K562 (cell line): ENCODE results near the gene GNG14. TPM values are rescaled to one million over a fixed set of nuclear protein-coding genes. Genes with fewer than 3 reads are reported as not detected.

Experiments used
- C11orf30 ChIP-seq: fragments of 450-650 bp; IDR thresholded peaks from 2 replicates; pipeline ENCODE4 v1.6.1; 2016; ENCODE audit warnings: low read depth, mild to moderate bottlenecking
- FOXP1 ChIP-seq: sonication (generic); formaldehyde crosslinking; IDR thresholded peaks from 2 replicates; pipeline ENCODE4 v1.8.0; 2022; ENCODE audit warnings: mild to moderate bottlenecking, missing genetic modification reagents
- SAFB2 ChIP-seq: fragments of 200-400 bp; formaldehyde crosslinking; IDR thresholded peaks from 2 replicates; pipeline ENCODE4 v1.6.1; 2018; ENCODE audit warnings: borderline replicate concordance, low read length, low read depth, moderate library complexity; ENCODE audit not compliant: severe bottlenecking
- SIX5 ChIP-seq, 2 experiments: IDR thresholded peaks; 2 replicates each; pipeline ENCODE4 v1.6.1; 2011; ENCODE audit warnings: low read length in 2 of 2, borderline replicate concordance in 1 of 2, low read depth in 1 of 2, mild to moderate bottlenecking in 1 of 2, moderate library complexity in 1 of 2; ENCODE audit not compliant: insufficient read depth in 1 of 2
- ZBTB1 ChIP-seq: sonication (generic); formaldehyde crosslinking; IDR thresholded peaks from 2 replicates; pipeline ENCODE4 v1.8.1; 2023; ENCODE audit warnings: missing genetic modification reagents, low read depth, mild to moderate bottlenecking, borderline replicate concordance
- polyA plus RNA-seq, 8 experiments: library from polyadenylated mRNA; depleted of rRNA in 4 of 8; stranded (reverse) in 5 of 8; unstranded in 3 of 8; fragments of >200 nt; fragmentation: Nextera tagmentation in 2 of 8; fragmentation: Illumina TruSeq in 1 of 8; extraction: Ambion mirVana in 2 of 8; extraction: Trizol in 1 of 8; gene quantifications; 2 replicates each; pipeline versions ENCODE4 v1.2.1 to v1.2.3, GENCODE V29; 2011 to 2014; ENCODE audit warnings: inconsistent platforms in 1 of 8, missing spikeins in 1 of 8
- total RNA-seq, 7 experiments: library from RNA; depleted of rRNA in 6 of 7; stranded (reverse); fragments of >200 nt in 6 of 7; fragmentation: Illumina TruSeq in 2 of 7; extraction: Trizol in 2 of 7; gene quantifications; 2 replicates each; pipeline versions ENCODE4 v1.2.1 to v1.2.3, GENCODE V29; 2011 to 2021; ENCODE audit warnings: low replicate concordance in 1 of 7
- TF ChIP-seq, protein P1 (sequence below): IDR thresholded peaks from 2 replicates; pipeline ENCODE4 v1.6.1; 2014; ENCODE audit warnings: antibody characterized with exemption
- TF ChIP-seq, protein P2 (sequence below): fragments of 250-450 bp; sonication (Bioruptor Pico); IDR thresholded peaks from 2 replicates; pipeline ENCODE4 v1.4.0; 2020
- TF ChIP-seq, protein P3 (sequence below): fragments of 250-450 bp; sonication (Bioruptor Pico); IDR thresholded peaks from 2 replicates; pipeline ENCODE4 v1.5.0; 2021; ENCODE audit warnings: mild to moderate bottlenecking, borderline replicate concordance
- TF ChIP-seq, protein P4 (sequence below): fragments of 450-650 bp; IDR thresholded peaks from 2 replicates; pipeline ENCODE4 v1.6.1; 2017; ENCODE audit warnings: antibody characterized with exemption, mild to moderate bottlenecking

GNG14 gene
- total and polyA plus RNA-seq, 9 of the 15 experiments (the other 6 are each of a cell fraction or from before 2014, with no cell fraction given), result not detected

DNA sequence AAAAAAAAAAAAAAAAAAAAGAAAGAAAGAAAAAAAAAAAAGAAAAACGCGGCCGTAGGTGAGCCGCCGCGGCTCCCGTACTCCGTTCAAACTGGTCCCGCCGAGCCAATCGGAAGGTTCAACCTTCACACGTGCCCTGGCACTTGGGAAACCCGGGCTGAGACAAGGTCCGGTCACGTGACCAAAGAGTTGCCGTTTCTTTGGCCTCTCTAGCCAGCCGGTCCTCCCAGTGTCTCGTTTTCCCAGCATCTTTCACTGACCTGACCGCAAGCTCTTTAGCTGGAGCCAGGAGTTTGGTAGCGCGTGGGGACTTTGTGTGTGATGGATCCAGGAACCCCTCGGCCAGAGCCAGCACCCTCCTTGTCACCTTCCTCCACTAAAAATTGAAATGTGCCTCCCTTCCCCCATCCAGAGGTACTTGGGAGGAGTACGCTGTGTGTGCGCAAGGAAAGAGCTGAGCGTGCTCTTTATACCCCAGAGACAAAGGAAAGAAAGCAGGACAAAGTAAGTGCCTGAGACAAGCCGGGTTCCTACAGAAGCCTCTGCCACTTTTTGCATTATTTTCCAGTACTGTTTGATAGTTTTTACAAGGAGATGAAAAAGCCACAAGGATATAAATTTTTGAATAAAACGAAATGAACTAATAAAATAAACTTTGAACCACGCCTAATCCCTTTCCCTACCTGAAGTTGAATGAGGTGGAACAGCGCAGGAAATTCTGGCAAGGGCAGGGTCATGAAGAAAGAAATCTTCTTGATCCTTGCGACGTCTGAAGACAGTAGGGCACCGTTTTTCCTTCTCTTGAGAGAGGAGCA lies 35.0 kb downstream of the GNG14 start (continued):
- TF ChIP-seq, protein P1, sequence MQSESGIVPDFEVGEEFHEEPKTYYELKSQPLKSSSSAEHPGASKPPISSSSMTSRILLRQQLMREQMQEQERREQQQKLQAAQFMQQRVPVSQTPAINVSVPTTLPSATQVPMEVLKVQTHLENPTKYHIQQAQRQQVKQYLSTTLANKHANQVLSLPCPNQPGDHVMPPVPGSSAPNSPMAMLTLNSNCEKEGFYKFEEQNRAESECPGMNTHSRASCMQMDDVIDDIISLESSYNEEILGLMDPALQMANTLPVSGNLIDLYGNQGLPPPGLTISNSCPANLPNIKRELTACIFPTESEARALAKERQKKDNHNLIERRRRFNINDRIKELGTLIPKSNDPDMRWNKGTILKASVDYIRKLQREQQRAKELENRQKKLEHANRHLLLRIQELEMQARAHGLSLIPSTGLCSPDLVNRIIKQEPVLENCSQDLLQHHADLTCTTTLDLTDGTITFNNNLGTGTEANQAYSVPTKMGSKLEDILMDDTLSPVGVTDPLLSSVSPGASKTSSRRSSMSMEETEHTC, result peak; percentile 93
- TF ChIP-seq FOXP1 (CRISPR knock-in tag) (no peak), SAFB2 (no peak), ZBTB1 (CRISPR knock-in tag) (no peak), C11orf30 (peak; percentile 87), SIX5 (IDR thresholded peaks at IDR 0.05; ENCODE audit: borderline replicate concordance in 1 of 2, insufficient read depth in 1 of 2, low read depth in 1 of 2, low read length in 2 of 2) (no peak; a peak in 1 of 4 replicates)
- TF ChIP-seq, protein P2, sequence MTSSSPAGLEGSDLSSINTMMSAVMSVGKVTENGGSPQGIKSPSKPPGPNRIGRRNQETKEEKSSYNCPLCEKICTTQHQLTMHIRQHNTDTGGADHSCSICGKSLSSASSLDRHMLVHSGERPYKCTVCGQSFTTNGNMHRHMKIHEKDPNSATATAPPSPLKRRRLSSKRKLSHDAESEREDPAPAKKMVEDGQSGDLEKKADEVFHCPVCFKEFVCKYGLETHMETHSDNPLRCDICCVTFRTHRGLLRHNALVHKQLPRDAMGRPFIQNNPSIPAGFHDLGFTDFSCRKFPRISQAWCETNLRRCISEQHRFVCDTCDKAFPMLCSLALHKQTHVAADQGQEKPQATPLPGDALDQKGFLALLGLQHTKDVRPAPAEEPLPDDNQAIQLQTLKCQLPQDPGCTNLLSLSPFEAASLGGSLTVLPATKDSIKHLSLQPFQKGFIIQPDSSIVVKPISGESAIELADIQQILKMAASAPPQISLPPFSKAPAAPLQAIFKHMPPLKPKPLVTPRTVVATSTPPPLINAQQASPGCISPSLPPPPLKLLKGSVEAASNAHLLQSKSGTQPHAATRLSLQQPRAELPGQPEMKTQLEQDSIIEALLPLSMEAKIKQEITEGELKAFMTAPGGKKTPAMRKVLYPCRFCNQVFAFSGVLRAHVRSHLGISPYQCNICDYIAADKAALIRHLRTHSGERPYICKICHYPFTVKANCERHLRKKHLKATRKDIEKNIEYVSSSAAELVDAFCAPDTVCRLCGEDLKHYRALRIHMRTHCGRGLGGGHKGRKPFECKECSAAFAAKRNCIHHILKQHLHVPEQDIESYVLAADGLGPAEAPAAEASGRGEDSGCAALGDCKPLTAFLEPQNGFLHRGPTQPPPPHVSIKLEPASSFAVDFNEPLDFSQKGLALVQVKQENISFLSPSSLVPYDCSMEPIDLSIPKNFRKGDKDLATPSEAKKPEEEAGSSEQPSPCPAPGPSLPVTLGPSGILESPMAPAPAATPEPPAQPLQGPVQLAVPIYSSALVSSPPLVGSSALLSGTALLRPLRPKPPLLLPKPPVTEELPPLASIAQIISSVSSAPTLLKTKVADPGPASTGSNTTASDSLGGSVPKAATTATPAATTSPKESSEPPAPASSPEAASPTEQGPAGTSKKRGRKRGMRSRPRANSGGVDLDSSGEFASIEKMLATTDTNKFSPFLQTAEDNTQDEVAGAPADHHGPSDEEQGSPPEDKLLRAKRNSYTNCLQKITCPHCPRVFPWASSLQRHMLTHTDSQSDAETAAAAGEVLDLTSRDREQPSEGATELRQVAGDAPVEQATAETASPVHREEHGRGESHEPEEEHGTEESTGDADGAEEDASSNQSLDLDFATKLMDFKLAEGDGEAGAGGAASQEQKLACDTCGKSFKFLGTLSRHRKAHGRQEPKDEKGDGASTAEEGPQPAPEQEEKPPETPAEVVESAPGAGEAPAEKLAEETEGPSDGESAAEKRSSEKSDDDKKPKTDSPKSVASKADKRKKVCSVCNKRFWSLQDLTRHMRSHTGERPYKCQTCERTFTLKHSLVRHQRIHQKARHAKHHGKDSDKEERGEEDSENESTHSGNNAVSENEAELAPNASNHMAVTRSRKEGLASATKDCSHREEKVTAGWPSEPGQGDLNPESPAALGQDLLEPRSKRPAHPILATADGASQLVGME (CRISPR knock-in tag), result peak; percentile 80; the same call in 1 of the 2 replicates
- TF ChIP-seq, protein P3, sequence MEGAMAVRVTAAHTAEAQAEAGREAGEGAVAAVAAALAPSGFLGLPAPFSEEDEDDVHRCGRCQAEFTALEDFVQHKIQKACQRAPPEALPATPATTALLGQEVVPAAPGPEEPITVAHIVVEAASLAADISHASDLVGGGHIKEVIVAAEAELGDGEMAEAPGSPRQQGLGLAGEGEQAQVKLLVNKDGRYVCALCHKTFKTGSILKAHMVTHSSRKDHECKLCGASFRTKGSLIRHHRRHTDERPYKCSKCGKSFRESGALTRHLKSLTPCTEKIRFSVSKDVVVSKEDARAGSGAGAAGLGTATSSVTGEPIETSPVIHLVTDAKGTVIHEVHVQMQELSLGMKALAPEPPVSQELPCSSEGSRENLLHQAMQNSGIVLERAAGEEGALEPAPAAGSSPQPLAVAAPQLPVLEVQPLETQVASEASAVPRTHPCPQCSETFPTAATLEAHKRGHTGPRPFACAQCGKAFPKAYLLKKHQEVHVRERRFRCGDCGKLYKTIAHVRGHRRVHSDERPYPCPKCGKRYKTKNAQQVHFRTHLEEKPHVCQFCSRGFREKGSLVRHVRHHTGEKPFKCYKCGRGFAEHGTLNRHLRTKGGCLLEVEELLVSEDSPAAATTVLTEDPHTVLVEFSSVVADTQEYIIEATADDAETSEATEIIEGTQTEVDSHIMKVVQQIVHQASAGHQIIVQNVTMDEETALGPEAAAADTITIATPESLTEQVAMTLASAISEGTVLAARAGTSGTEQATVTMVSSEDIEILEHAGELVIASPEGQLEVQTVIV, result no peak
- TF ChIP-seq, protein P4, sequence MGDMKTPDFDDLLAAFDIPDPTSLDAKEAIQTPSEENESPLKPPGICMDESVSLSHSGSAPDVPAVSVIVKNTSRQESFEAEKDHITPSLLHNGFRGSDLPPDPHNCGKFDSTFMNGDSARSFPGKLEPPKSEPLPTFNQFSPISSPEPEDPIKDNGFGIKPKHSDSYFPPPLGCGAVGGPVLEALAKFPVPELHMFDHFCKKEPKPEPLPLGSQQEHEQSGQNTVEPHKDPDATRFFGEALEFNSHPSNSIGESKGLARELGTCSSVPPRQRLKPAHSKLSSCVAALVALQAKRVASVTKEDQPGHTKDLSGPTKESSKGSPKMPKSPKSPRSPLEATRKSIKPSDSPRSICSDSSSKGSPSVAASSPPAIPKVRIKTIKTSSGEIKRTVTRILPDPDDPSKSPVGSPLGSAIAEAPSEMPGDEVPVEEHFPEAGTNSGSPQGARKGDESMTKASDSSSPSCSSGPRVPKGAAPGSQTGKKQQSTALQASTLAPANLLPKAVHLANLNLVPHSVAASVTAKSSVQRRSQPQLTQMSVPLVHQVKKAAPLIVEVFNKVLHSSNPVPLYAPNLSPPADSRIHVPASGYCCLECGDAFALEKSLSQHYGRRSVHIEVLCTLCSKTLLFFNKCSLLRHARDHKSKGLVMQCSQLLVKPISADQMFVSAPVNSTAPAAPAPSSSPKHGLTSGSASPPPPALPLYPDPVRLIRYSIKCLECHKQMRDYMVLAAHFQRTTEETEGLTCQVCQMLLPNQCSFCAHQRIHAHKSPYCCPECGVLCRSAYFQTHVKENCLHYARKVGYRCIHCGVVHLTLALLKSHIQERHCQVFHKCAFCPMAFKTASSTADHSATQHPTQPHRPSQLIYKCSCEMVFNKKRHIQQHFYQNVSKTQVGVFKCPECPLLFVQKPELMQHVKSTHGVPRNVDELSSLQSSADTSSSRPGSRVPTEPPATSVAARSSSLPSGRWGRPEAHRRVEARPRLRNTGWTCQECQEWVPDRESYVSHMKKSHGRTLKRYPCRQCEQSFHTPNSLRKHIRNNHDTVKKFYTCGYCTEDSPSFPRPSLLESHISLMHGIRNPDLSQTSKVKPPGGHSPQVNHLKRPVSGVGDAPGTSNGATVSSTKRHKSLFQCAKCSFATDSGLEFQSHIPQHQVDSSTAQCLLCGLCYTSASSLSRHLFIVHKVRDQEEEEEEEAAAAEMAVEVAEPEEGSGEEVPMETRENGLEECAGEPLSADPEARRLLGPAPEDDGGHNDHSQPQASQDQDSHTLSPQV, result 0 out of 2 replicates have a peak, but pooled peaks have one; percentile 7
